ENCODE data around the gene SLC49A3.
A peak's percentile ranks its signal among the peaks of the same experiment; 100 is the strongest.
"Not testable (repeated sequence)": the region's sequence is repeated elsewhere in the genome, so short reads cannot be mapped to it uniquely, and the experiment has no call there.

The SLC49A3 gene

GRCh38 chr4:722169-722725 is 33.3 kb upstream of the SLC49A3 start:
- DNase-seq = peak in 1 of 58 donors; percentile 48

GRCh38 chr4:721261-722168 is 32.6 kb upstream of the SLC49A3 start:
- peak in 9 of 58 donors; percentile 15 to 64 (median 44) for DNase-seq

GRCh38 chr4:720111-720860 is 31.3 kb upstream of the SLC49A3 start:
- DNase-seq = no peak

- DNase-seq = no peak
Measured at GRCh38 chr4:718460-718859, 29.5 kb upstream of the SLC49A3 start.

GRCh38 chr4:717601-718320 is 28.8 kb upstream of the SLC49A3 start:
- DNase-seq = no peak

- no peak for DNase-seq
Measured at GRCh38 chr4:714087-714486, 25.1 kb upstream of the SLC49A3 start.

GRCh38 chr4:712916-713632 is 24.1 kb upstream of the SLC49A3 start:
- DNase-seq = no peak

- DNase-seq = no peak
Measured at GRCh38 chr4:712093-712492, 23.1 kb upstream of the SLC49A3 start.

- no peak for DNase-seq
Measured at GRCh38 chr4:710916-711315, 22.0 kb upstream of the SLC49A3 start.

- no peak for DNase-seq
Measured at GRCh38 chr4:710116-710515, 21.2 kb upstream of the SLC49A3 start.

- DNase-seq = no peak
Measured at GRCh38 chr4:709348-709747, 20.4 kb upstream of the SLC49A3 start.

GRCh38 chr4:708631-708933 is 19.6 kb upstream of the SLC49A3 start:
- DNase-seq = no peak

GRCh38 chr4:707929-708630 is 19.1 kb upstream of the SLC49A3 start:
- no peak for DNase-seq

- no peak for DNase-seq
Measured at GRCh38 chr4:706834-707598, 18.1 kb upstream of the SLC49A3 start.

- not testable (repeated sequence) for DNase-seq
Measured at GRCh38 chr4:706083-706633, 17.2 kb upstream of the SLC49A3 start.

- peak; percentile 26 to 97 (median 92) for DNase-seq
Measured at GRCh38 chr4:705278-706082, 16.5 kb upstream of the SLC49A3 start, which contains the start of gene PCGF3. Gene PCGF3, plus strand, starts transcription at chr4:705832. Its CDS starts 27,849 bp downstream, at chr4:733681.

GRCh38 chr4:704971-705277 is 16.0 kb upstream of the SLC49A3 start:
- DNase-seq = no peak

GRCh38 chr4:704198-704891 is 15.4 kb upstream of the SLC49A3 start:
- no peak for DNase-seq
